SK-N-SH treated with all-trans-retinoic acid at 6 μM for 48 hours (cell line): ENCODE measurements around the gene SBDS.
"Not testable (repeated sequence)": the region's sequence is repeated elsewhere in the genome, so short reads cannot be mapped to it uniquely, and the experiment has no call there.

Source experiments
- ATAC-seq: fragments of 200-7000 bp; cut with Tn5 transposase; 3 replicates; pipeline ENCODE4 v1.9.1; 2020; ENCODE audit warnings: mild to moderate bottlenecking, moderate library complexity
- ARNTL ChIP-seq: fragments of 450-650 bp; formaldehyde crosslinking; IDR thresholded peaks from 2 replicates; pipeline ENCODE4 v1.5.0; 2020; ENCODE audit warnings: low read depth, mild to moderate bottlenecking, moderate library complexity, borderline replicate concordance
- BACH2 ChIP-seq: fragments of 250-450 bp; sonication (Bioruptor Pico); IDR thresholded peaks from 2 replicates; pipeline ENCODE4 v1.9.0; 2021; ENCODE audit warnings: mild to moderate bottlenecking, borderline replicate concordance
- CSDC2 ChIP-seq: fragments of 250-450 bp; sonication (Bioruptor Pico); IDR thresholded peaks from 2 replicates; pipeline ENCODE4 v1.5.0; 2020; ENCODE audit warnings: mild to moderate bottlenecking, moderate library complexity
- ESRRG ChIP-seq: fragments of 250-450 bp; sonication (Bioruptor Pico); IDR thresholded peaks from 2 replicates; pipeline ENCODE4 v1.6.1; 2021; ENCODE audit warnings: mild to moderate bottlenecking
- GLIS3 ChIP-seq: fragments of 250-450 bp; sonication (Bioruptor Pico); IDR thresholded peaks from 2 replicates; pipeline ENCODE4 v1.5.0; 2020; ENCODE audit warnings: mild to moderate bottlenecking, moderate library complexity
- ISL1 ChIP-seq: fragments of 250-450 bp; sonication (Bioruptor Pico); IDR thresholded peaks from 2 replicates; pipeline ENCODE4 v2.1.2; 2022; ENCODE audit warnings: mild to moderate bottlenecking, moderate library complexity
- OSR1 ChIP-seq: fragments of 250-450 bp; sonication (Bioruptor Pico); IDR thresholded peaks from 2 replicates; pipeline ENCODE4 v1.8.0; 2022; ENCODE audit warnings: moderate library complexity, mild to moderate bottlenecking, inconsistent platforms
- PPARA ChIP-seq: fragments of 250-450 bp; sonication (Bioruptor Pico); IDR thresholded peaks from 2 replicates; pipeline ENCODE4 v1.5.0; 2020; ENCODE audit warnings: mild to moderate bottlenecking, borderline replicate concordance
- RARB ChIP-seq: fragments of 250-450 bp; sonication (Bioruptor Pico); IDR thresholded peaks from 2 replicates; pipeline ENCODE4 v1.8.0; 2021; ENCODE audit warnings: mild to moderate bottlenecking, moderate library complexity
- SNAI2 ChIP-seq: fragments of 250-450 bp; sonication (Bioruptor Pico); IDR thresholded peaks from 2 replicates; pipeline ENCODE4 v1.5.0; 2020; ENCODE audit warnings: mild to moderate bottlenecking, moderate library complexity
- TOX ChIP-seq: fragments of 250-450 bp; sonication (Bioruptor Pico); IDR thresholded peaks from 2 replicates; pipeline ENCODE4 v1.8.0; 2021; ENCODE audit warnings: mild to moderate bottlenecking, moderate library complexity, borderline replicate concordance
- ZC3H10 ChIP-seq: fragments of 250-450 bp; sonication (Bioruptor Pico); IDR thresholded peaks from 2 replicates; pipeline ENCODE4 v1.5.1; 2021; ENCODE audit warnings: mild to moderate bottlenecking, moderate library complexity
- ZFP3 ChIP-seq: fragments of 250-450 bp; sonication (Bioruptor Pico); IDR thresholded peaks from 2 replicates; pipeline ENCODE4 v1.5.0; 2020; ENCODE audit warnings: mild to moderate bottlenecking, moderate library complexity
- ZNF70 ChIP-seq: fragments of 450-650 bp; formaldehyde crosslinking; IDR thresholded peaks from 2 replicates; pipeline ENCODE4 v1.5.0; 2020; ENCODE audit warnings: mild to moderate bottlenecking, moderate library complexity
- ZNF8 ChIP-seq: fragments of 450-650 bp; formaldehyde crosslinking; IDR thresholded peaks from 2 replicates; pipeline ENCODE4 v1.5.0; 2020; ENCODE audit warnings: mild to moderate bottlenecking, moderate library complexity
- TF ChIP-seq, protein P1 (sequence below): fragments of 250-450 bp; sonication (Bioruptor Pico); IDR thresholded peaks from 2 replicates; pipeline ENCODE4 v1.5.1; 2021; ENCODE audit warnings: mild to moderate bottlenecking, moderate library complexity
- TF ChIP-seq, protein P2 (sequence below): fragments of 250-450 bp; sonication (Bioruptor Pico); IDR thresholded peaks from 2 replicates; pipeline ENCODE4 v1.8.0; 2021; ENCODE audit warnings: low read depth, mild to moderate bottlenecking, moderate library complexity, borderline replicate concordance
- TF ChIP-seq, protein P3 (sequence below): fragments of 250-450 bp; sonication (Bioruptor Pico); IDR thresholded peaks from 2 replicates; pipeline ENCODE4 v1.8.0; 2020; ENCODE audit warnings: mild to moderate bottlenecking, moderate library complexity, borderline replicate concordance
- TF ChIP-seq, protein P4 (sequence below): fragments of 250-450 bp; sonication (Bioruptor Pico); IDR thresholded peaks from 2 replicates; pipeline ENCODE4 v1.5.1; 2020; ENCODE audit warnings: low read depth, mild to moderate bottlenecking, moderate library complexity
- TF ChIP-seq, protein P5 (sequence below): fragments of 250-450 bp; sonication (Bioruptor Pico); IDR thresholded peaks from 2 replicates; pipeline ENCODE4 v1.5.0; 2020; ENCODE audit warnings: mild to moderate bottlenecking, moderate library complexity

SBDS gene

DNA sequence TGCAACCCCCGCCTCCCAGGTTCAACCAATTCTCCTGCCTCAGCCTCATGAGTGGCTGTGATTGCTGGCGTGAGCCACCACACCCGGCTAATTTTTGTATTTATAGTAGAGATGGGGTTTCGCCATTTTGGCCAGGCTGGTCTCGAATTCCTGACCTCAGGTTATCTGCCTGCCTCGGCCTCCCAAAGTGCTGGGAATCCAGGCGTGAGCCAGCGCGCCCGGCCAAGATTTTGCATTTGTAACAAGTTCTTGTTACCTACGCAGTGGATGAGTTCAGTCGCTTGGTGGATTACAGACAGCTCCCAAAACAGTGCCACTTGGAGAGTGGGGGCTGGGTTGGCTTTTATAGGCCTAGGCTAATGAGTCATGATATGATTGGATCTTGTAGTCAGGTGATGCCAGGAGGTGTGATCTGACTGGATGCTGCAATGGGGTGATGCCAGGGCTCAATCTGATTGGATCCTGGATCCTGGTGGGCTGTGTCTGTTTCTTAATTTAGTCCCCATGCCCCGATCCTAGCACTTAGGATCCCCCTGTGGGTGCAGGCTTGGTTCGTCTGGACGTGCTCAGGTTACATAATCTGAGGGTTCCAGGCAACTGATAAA is 20.3 kb downstream of the SBDS start:
- TF ChIP-seq, protein P1, sequence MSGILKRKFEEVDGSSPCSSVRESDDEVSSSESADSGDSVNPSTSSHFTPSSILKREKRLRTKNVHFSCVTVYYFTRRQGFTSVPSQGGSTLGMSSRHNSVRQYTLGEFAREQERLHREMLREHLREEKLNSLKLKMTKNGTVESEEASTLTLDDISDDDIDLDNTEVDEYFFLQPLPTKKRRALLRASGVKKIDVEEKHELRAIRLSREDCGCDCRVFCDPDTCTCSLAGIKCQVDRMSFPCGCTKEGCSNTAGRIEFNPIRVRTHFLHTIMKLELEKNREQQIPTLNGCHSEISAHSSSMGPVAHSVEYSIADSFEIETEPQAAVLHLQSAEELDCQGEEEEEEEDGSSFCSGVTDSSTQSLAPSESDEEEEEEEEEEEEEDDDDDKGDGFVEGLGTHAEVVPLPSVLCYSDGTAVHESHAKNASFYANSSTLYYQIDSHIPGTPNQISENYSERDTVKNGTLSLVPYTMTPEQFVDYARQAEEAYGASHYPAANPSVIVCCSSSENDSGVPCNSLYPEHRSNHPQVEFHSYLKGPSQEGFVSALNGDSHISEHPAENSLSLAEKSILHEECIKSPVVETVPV (CRISPR knock-in tag) = no peak
- TF ChIP-seq PPARA (no peak), ESRRG (CRISPR knock-in tag) (no peak), OSR1 (no peak), TOX (no peak), RARB (CRISPR knock-in tag) (no peak), CSDC2 (CRISPR knock-in tag) (no peak)
- TF ChIP-seq, protein P2, sequence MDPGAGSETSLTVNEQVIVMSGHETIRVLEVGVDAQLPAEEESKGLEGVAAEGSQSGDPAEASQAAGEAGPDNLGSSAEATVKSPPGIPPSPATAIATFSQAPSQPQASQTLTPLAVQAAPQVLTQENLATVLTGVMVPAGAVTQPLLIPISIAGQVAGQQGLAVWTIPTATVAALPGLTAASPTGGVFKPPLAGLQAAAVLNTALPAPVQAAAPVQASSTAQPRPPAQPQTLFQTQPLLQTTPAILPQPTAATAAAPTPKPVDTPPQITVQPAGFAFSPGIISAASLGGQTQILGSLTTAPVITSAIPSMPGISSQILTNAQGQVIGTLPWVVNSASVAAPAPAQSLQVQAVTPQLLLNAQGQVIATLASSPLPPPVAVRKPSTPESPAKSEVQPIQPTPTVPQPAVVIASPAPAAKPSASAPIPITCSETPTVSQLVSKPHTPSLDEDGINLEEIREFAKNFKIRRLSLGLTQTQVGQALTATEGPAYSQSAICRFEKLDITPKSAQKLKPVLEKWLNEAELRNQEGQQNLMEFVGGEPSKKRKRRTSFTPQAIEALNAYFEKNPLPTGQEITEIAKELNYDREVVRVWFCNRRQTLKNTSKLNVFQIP (CRISPR knock-in tag) = no peak
- TF ChIP-seq, protein P3, sequence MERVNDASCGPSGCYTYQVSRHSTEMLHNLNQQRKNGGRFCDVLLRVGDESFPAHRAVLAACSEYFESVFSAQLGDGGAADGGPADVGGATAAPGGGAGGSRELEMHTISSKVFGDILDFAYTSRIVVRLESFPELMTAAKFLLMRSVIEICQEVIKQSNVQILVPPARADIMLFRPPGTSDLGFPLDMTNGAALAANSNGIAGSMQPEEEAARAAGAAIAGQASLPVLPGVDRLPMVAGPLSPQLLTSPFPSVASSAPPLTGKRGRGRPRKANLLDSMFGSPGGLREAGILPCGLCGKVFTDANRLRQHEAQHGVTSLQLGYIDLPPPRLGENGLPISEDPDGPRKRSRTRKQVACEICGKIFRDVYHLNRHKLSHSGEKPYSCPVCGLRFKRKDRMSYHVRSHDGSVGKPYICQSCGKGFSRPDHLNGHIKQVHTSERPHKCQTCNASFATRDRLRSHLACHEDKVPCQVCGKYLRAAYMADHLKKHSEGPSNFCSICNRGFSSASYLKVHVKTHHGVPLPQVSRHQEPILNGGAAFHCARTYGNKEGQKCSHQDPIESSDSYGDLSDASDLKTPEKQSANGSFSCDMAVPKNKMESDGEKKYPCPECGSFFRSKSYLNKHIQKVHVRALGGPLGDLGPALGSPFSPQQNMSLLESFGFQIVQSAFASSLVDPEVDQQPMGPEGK (CRISPR knock-in tag) = no peak
- TF ChIP-seq, all 23 proteins: peak for 0
- no peak; the same call in 2 of the 3 replicates for ATAC-seq

DNA sequence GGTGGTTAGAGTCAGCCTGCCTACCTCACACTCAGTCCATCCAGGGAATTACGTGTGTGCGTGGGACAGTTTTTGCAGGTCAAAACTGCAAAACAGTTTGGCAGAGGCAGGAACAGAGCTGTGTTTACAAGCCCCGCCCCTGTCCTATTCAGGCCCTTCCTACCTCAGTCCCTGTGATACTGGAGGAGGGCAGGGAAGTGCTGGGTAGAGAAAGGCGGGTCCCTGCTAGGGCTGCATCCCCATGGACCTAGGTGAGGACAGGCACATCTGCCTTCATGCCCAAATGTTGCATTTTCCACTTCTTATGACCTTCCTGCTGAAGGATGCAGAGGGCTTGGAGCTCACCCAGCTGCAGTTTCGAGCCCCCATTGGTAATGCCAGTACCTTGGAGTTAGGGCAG is 25.1 kb downstream of the SBDS start:
- peak; percentile 32; the same call in 2 of the 3 replicates for ATAC-seq
- TF ChIP-seq ZC3H10 (CRISPR knock-in tag) (no peak), ZNF8 (no peak), ESRRG (CRISPR knock-in tag) (no peak), OSR1 (no peak), CSDC2 (CRISPR knock-in tag) (no peak), ARNTL (CRISPR knock-in tag) (no peak), PPARA (no peak), ZFP3 (CRISPR knock-in tag) (no peak), GLIS3 (no peak), ISL1 (CRISPR knock-in tag) (no peak), TOX (no peak), RARB (CRISPR knock-in tag) (no peak), BACH2 (CRISPR knock-in tag) (no peak), SNAI2 (CRISPR knock-in tag) (no peak), ZNF70 (CRISPR knock-in tag) (no peak)
- TF ChIP-seq, protein P3 (CRISPR knock-in tag) = no peak
- TF ChIP-seq, protein P2 (CRISPR knock-in tag) = no peak
- TF ChIP-seq, protein P4, sequence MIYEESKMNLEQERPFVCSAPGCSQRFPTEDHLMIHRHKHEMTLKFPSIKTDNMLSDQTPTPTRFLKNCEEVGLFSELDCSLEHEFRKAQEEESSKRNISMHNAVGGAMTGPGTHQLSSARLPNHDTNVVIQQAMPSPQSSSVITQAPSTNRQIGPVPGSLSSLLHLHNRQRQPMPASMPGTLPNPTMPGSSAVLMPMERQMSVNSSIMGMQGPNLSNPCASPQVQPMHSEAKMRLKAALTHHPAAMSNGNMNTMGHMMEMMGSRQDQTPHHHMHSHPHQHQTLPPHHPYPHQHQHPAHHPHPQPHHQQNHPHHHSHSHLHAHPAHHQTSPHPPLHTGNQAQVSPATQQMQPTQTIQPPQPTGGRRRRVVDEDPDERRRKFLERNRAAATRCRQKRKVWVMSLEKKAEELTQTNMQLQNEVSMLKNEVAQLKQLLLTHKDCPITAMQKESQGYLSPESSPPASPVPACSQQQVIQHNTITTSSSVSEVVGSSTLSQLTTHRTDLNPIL (CRISPR knock-in tag) = no peak
- TF ChIP-seq, protein P5, sequence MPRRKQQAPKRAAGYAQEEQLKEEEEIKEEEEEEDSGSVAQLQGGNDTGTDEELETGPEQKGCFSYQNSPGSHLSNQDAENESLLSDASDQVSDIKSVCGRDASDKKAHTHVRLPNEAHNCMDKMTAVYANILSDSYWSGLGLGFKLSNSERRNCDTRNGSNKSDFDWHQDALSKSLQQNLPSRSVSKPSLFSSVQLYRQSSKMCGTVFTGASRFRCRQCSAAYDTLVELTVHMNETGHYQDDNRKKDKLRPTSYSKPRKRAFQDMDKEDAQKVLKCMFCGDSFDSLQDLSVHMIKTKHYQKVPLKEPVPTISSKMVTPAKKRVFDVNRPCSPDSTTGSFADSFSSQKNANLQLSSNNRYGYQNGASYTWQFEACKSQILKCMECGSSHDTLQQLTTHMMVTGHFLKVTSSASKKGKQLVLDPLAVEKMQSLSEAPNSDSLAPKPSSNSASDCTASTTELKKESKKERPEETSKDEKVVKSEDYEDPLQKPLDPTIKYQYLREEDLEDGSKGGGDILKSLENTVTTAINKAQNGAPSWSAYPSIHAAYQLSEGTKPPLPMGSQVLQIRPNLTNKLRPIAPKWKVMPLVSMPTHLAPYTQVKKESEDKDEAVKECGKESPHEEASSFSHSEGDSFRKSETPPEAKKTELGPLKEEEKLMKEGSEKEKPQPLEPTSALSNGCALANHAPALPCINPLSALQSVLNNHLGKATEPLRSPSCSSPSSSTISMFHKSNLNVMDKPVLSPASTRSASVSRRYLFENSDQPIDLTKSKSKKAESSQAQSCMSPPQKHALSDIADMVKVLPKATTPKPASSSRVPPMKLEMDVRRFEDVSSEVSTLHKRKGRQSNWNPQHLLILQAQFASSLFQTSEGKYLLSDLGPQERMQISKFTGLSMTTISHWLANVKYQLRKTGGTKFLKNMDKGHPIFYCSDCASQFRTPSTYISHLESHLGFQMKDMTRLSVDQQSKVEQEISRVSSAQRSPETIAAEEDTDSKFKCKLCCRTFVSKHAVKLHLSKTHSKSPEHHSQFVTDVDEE = no peak

DNA sequence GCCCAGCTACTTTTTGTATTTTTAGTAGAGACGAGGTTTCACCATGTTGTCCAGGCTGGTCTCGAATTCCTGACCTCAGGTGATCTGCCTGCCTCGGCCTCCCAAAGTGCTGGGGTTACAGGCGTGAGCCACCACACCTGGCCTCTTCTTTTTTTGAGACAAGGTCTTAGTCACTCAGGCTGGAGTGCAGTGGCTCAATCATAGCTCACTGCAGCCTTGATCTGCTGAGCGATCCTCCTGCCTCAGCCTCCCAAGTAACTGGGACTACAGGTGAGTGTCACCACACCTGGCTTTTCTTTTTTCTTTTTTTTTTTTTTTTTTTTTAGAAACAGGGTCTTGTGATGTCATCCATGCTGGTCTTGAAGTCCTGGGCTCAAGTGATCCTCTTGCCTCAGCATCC is 26.4 kb downstream of the SBDS start:
- not testable (repeated sequence) for ATAC-seq
